MCF 10A (cell line): ENCODE results near the gene GPC4. TPM values are rescaled to one million over a fixed set of nuclear protein-coding genes. Genes with fewer than 3 reads are reported as not detected.
"Not testable (repeated sequence)": the region's sequence is repeated elsewhere in the genome, so short reads cannot be mapped to it uniquely, and the experiment has no call there.

Experiments
- BruUV-seq: library from RNA; stranded (reverse); fragments of 400-500 nt; replicated peaks from 2 replicates; lab custom pipeline; 2021; lab: Mats Ljungman, UMichigan
- CTCF ChIA-PET: fragments of 300-600 bp; sonication (Branson Sonifier 250); formaldehyde crosslinking; extraction: SDS; loops from one replicate; lab custom pipeline; 2021; ENCODE audit warnings: antibody characterized with exemption, inconsistent platforms; lab: Yijun Ruan, JAX
- POLR2A ChIA-PET: fragments of 300-600, 350-650 bp; sonication (Branson Sonifier 250); formaldehyde crosslinking; extraction: SDS; loops from one replicate; lab custom pipeline; 2020; ENCODE audit warnings: antibody characterized with exemption, inconsistent platforms; lab: Yijun Ruan, JAX
- DNase-seq: peaks from one replicate; pipeline ENCODE4 v3.0.0-alpha.2; 2018; ENCODE audit not compliant: unreplicated experiment
- H3K27ac Mint-ChIP-seq: one replicate; pipeline ENCODE4 v1.8.0; 2022; ENCODE audit warnings: mild to moderate bottlenecking, low read depth, mixed read lengths; ENCODE audit not compliant: unreplicated experiment
- H3K27me3 Mint-ChIP-seq: one replicate; pipeline ENCODE4 v1.8.0; 2022; ENCODE audit warnings: mixed read lengths; ENCODE audit not compliant: insufficient read depth, unreplicated experiment
- H3K36me3 Mint-ChIP-seq: one replicate; pipeline ENCODE4 v1.8.0; 2022; ENCODE audit warnings: mild to moderate bottlenecking, moderate library complexity, mixed read lengths; ENCODE audit not compliant: insufficient read depth, unreplicated experiment
- H3K4me1 Mint-ChIP-seq: one replicate; pipeline ENCODE4 v1.8.0; 2022; ENCODE audit warnings: mixed read lengths; ENCODE audit not compliant: insufficient read depth, unreplicated experiment
- H3K4me3 Mint-ChIP-seq: one replicate; pipeline ENCODE4 v1.8.0; 2022; ENCODE audit warnings: mild to moderate bottlenecking, moderate library complexity, mixed read lengths; ENCODE audit not compliant: unreplicated experiment
- H3K9me3 Mint-ChIP-seq: one replicate; pipeline ENCODE4 v1.8.0; 2022; ENCODE audit warnings: mixed read lengths; ENCODE audit not compliant: unreplicated experiment
- intact Hi-C: fragments of 100-400 bp; cut with micrococcal nuclease; formaldehyde crosslinking; loops from 2 replicates; pipeline ENCODE4 v1.14.1; 2022
- total RNA-seq: library from RNA; stranded (reverse); gene quantifications from 2 replicates; pipeline ENCODE4 v1.2.3, GENCODE V29; 2022
- TF ChIP-seq, protein P1 (sequence below): fragments of 200-600 bp; IDR thresholded peaks from one replicate; pipeline ENCODE4 v1.8.0; 2022; ENCODE audit warnings: antibody characterized with exemption, mild to moderate bottlenecking; ENCODE audit not compliant: unreplicated experiment

The GPC4 gene
- total RNA-seq, 1 experiment from 2014 or later = 1.4 TPM

- POLR2A ChIA-PET = no interaction called here
- CTCF ChIA-PET = no interaction called here
- H3K36me3 Mint-ChIP-seq = peaks cover 6% of the 10 kb centered on the region
- no peak overlapping the region for H3K27ac Mint-ChIP-seq
- H3K4me1 Mint-ChIP-seq = no peaks in the 10 kb centered on the region
- H3K9me3 Mint-ChIP-seq = peaks cover 11% of the 10 kb centered on the region
- peaks cover 23% of the 10 kb centered on the region for H3K27me3 Mint-ChIP-seq
- TF ChIP-seq, protein P1, sequence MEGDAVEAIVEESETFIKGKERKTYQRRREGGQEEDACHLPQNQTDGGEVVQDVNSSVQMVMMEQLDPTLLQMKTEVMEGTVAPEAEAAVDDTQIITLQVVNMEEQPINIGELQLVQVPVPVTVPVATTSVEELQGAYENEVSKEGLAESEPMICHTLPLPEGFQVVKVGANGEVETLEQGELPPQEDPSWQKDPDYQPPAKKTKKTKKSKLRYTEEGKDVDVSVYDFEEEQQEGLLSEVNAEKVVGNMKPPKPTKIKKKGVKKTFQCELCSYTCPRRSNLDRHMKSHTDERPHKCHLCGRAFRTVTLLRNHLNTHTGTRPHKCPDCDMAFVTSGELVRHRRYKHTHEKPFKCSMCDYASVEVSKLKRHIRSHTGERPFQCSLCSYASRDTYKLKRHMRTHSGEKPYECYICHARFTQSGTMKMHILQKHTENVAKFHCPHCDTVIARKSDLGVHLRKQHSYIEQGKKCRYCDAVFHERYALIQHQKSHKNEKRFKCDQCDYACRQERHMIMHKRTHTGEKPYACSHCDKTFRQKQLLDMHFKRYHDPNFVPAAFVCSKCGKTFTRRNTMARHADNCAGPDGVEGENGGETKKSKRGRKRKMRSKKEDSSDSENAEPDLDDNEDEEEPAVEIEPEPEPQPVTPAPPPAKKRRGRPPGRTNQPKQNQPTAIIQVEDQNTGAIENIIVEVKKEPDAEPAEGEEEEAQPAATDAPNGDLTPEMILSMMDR = no peak
- H3K4me3 Mint-ChIP-seq = no peak overlapping the region
- intact Hi-C loops = no loop called here
- BruUV-seq = no TSS peak
- no peak for DNase-seq
Observed at GRCh38 chrX:133285341-133285740, 129.9 kb downstream of the GPC4 start.

DNA sequence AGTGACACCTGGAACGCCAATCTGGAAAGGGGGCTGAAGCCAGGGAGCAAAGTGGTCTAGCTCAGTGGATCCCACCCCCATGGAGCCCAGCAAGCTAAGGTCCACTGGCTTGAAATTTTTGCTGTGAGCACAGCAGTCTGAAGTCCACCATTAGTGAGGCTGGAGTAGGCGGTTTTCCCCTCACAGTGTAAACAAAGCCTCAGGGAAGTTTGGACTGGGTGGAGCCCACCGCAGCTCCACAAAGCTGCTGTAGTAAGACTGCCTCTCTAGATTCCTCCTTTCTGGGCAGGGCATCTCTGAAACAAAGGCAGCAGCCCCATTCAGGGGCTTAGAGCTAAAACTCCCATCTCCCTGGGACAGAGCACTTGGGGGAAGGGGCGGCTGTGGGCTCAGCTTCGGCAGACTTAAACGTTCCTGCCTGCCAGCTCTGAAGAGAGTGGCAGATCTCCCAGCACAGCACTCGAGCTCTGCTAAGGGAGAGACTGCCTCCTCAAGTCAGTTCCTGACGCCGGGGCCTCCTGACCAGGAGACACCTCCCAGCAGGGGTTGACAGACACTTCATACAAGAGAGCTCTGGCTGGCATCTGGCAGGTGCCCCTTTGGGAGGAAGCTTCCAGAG is 136.1 kb downstream of the GPC4 start:
- H3K4me3 Mint-ChIP-seq, H3K27ac Mint-ChIP-seq, BruUV-seq, H3K4me1 Mint-ChIP-seq, CTCF ChIA-PET, POLR2A ChIA-PET, intact Hi-C loops, DNase-seq, H3K36me3 Mint-ChIP-seq: not testable (repeated sequence)
- peaks cover 48% of the 10 kb centered on the region for H3K27me3 Mint-ChIP-seq
- peaks cover 11% of the 10 kb centered on the region for H3K9me3 Mint-ChIP-seq

- no peak for DNase-seq
- Mint-ChIP-seq H3K9me3 (no peaks in the 10 kb centered on the region), H3K27me3 (peaks cover 71% of the 10 kb centered on the region), H3K27ac (no peak overlapping the region), H3K36me3 (no peaks in the 10 kb centered on the region), H3K4me1 (no peaks in the 10 kb centered on the region), H3K4me3 (no peak overlapping the region)
- no TSS peak for BruUV-seq
- intact Hi-C loops = no loop called here
- TF ChIP-seq, protein P1 = no peak
- POLR2A ChIA-PET = no interaction called here
- CTCF ChIA-PET = no interaction called here
Observed at GRCh38 chrX:133273180-133273579, 142.1 kb downstream of the GPC4 start.

- intact Hi-C loops = no loop called here
- no peaks in the 10 kb centered on the region for H3K4me1 Mint-ChIP-seq
- no peak overlapping the region for H3K27ac Mint-ChIP-seq
- TF ChIP-seq, protein P1 = no peak
- H3K9me3 Mint-ChIP-seq = no peaks in the 10 kb centered on the region
- BruUV-seq = no TSS peak
- no peak overlapping the region for H3K4me3 Mint-ChIP-seq
- H3K27me3 Mint-ChIP-seq = peaks cover 53% of the 10 kb centered on the region
- H3K36me3 Mint-ChIP-seq = no peaks in the 10 kb centered on the region
- ChIA-PET POLR2A (no interaction called here), CTCF (interaction anchor here (0.7 to 1.2 kb wide), 2 partner anchors 19 to 705 kb away, joined by 3 to 4 read pairs; no protein-coding TSS in a partner anchor)
- DNase-seq = no peak
Observed at GRCh38 chrX:133269168-133269567, 146.1 kb downstream of the GPC4 start.

DNA sequence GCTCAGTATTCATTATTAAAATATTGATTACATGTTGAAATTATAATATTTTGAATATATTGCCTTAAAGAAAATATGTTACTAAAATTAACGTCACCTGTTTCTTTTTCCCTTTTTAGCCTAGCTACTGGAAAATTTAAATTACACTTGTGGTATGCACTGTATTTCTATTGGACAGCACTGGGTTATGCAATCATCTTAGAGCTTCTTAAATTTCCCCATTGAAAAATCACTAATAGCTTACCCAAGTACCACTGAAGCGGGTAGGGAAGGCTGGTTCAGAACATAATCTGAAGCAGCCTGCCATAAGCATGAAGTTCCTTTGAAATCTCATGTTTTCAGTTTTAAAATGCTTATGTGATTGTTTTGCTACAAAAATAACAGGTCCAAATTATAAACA is 147.7 kb downstream of the GPC4 start:
- H3K27me3 Mint-ChIP-seq = peaks cover 52% of the 10 kb centered on the region
- CTCF ChIA-PET = no interaction called here
- DNase-seq = no peak
- H3K36me3 Mint-ChIP-seq = no peaks in the 10 kb centered on the region
- BruUV-seq = no TSS peak
- intact Hi-C loops = no loop called here
- no peaks in the 10 kb centered on the region for H3K9me3 Mint-ChIP-seq
- TF ChIP-seq, protein P1 = no peak
- H3K4me3 Mint-ChIP-seq = no peak overlapping the region
- H3K4me1 Mint-ChIP-seq = no peaks in the 10 kb centered on the region
- POLR2A ChIA-PET = no interaction called here
- no peak overlapping the region for H3K27ac Mint-ChIP-seq
